Heart right ventricle (tissue), 16 donors: ENCODE measurements around the gene ADCK2. TPM values are rescaled to one million over a fixed set of nuclear protein-coding genes. Genes with fewer than 3 reads are reported as not detected.
"Not testable (repeated sequence)": the region's sequence is repeated elsewhere in the genome, so short reads cannot be mapped to it uniquely, and the experiment has no call there.

Experiments used
- ATAC-seq, 8 donors: fragments of 200-7000 bp; cut with Tn5 transposase; one replicate each; pipeline ENCODE4 v1.9.1; 2020; ENCODE audit warnings: mild to moderate bottlenecking in 8 of 8, moderate library complexity in 8 of 8, moderate number of reproducible peaks in 1 of 8
- DNase-seq, 2 donors: peaks; one replicate each; pipeline ENCODE4 v3.0.0-alpha.2; 2020
- H3K27ac ChIP-seq, 10 donors: fragments of 200-600 bp; sonication (generic) in 2 of 10; one replicate each; pipeline versions ENCODE4 v1.5.0 to v1.8.0; 2020 to 2022; ENCODE audit warnings: mild to moderate bottlenecking in 3 of 10
- H3K27me3 ChIP-seq, 7 donors: fragments of 200-600 bp; one replicate each; pipeline ENCODE4 v1.8.0; 2021 to 2022; ENCODE audit warnings: mild to moderate bottlenecking in 2 of 7
- H3K36me3 ChIP-seq, 9 donors: fragments of 200-600 bp; sonication (generic) in 1 of 9; one replicate each; pipeline versions ENCODE4 v1.5.0 to v1.8.0; 2020 to 2022; ENCODE audit warnings: mild to moderate bottlenecking in 2 of 9
- H3K4me1 ChIP-seq, 9 donors: fragments of 200-600 bp; sonication (generic) in 1 of 9; one replicate each; pipeline versions ENCODE4 v1.5.0 to v1.8.0; 2020 to 2022; ENCODE audit warnings: mild to moderate bottlenecking in 4 of 9
- H3K4me3 ChIP-seq, 10 donors: fragments of 200-600 bp; sonication (generic) in 2 of 10; one replicate each; pipeline versions ENCODE4 v1.5.0 to v1.8.0; 2020 to 2022; ENCODE audit warnings: mild to moderate bottlenecking in 7 of 10, moderate library complexity in 2 of 10
- H3K9me3 ChIP-seq, 11 donors: fragments of 200-600 bp in 10 of 11; sonication (generic) in 2 of 11; one replicate each; pipeline versions ENCODE4 v1.5.0 to v1.8.0; 2013 to 2022; ENCODE audit warnings: mild to moderate bottlenecking in 2 of 11, control low read depth in 1 of 11, moderate library complexity in 1 of 11
- WGBS, 2 donors: extraction: QIAGEN DNeasy Blood & Tissue Kit; methylation state at CpG; one replicate each; pipeline ENCODE4 v1.1.7; 2013; ENCODE audit warnings: inconsistent platforms in 1 of 2; 5-methylcytosine and 5-hydroxymethylcytosine counted together
- intact Hi-C, 10 donors: fragments of 100-400 bp; cut with DNase I; formaldehyde crosslinking; loops; one replicate each; pipeline versions ENCODE4 v1.11.1 to v1.14.2; 2022
- polyA plus RNA-seq, 2 donors: library from polyadenylated mRNA; stranded (reverse); fragments of 200-250 nt; gene quantifications; one replicate each; pipeline ENCODE4 v1.2.3, GENCODE V29; 2013
- total RNA-seq, 10 donors: library from RNA; stranded (reverse); fragmentation: NEBNext Ultra II Directional in 3 of 10; extraction: Animal tissue kit (Norgen Biotek cat#: 25700) in 3 of 10; gene quantifications; one replicate each; pipeline versions ENCODE4 v1.2.1 to v1.2.4, GENCODE V29; 2021 to 2023
- TF ChIP-seq, protein P1 (sequence below), 9 donors: fragments of 200-600 bp; sonication (generic) in 2 of 9; IDR thresholded peaks; one replicate each; pipeline versions ENCODE4 v1.5.0 to v1.8.0; 2021 to 2022; ENCODE audit warnings: antibody characterized with exemption in 9 of 9, mild to moderate bottlenecking in 5 of 9, moderate library complexity in 1 of 9
- donor health status: Arrhythmogenic right ventricular cardiomyopathy.
- donor health status: ischemic (EF 13 %, LVEDD 7.1; RV severe dilation, severe dysfunction).
- donor health status: healthy with polysubstance abuse.
- donor health status: DM: no; HTN: yes; CAD: no.
- donor health status: DM: no; HTN: no; CAD: no.
- donor health status: ischemic (EF 25% LVEDD 6.9; RV normal size, moderate dysfunction).
- donor health status: ischemic (EF 25% LVEDD 5.7; RV mildly dilated, moderate dysfunction).
- donor health status: healthy.
- donor health status: DM: yes; HTN: yes; CAD: no.
- donor health status: Ischemic cardiomyopathy.
- donor health status: ischemic (EF 35%, LVEDD 5.7; RV mildly dilated, moderate dysfunction).
- donor health status: nonischemic (EF 11% LVEDD 7.7; RV severe dilation, severe dysfunction).
- donor health status: DM: yes; HTN: yes; CAD: no.
- donor health status: PGD.
- donor health status: ischemic (EF 29% LVEDD 5.4; RV normal size, mild dysfunction).
- donor health status: nonischemic (EF 23%, LVEDD 6.1; RV moderate dilation, normal function).

ADCK2 gene
- total and polyA plus RNA-seq, 12 donors, result 5.6 to 11.4 (median 8.2) TPM

- DNase-seq (no peak), ATAC-seq (peak in 1 of 8 donors; percentile 35)
- 88 to 95% methylated on average over 5 of the region's 5 CpGs for WGBS, 2 donors
- Histone ChIP-seq H3K27me3 (no peaks in the 10 kb centered on the region), H3K4me1 (no peaks in the 10 kb centered on the region), H3K9me3 (peaks cover 0 to 3% (median 0%) of the 10 kb centered on the region in 11 donors), H3K27ac (no peak overlapping the region), H3K4me3 (no peak overlapping the region), H3K36me3 (peaks cover 0 to 58% (median 28%) of the 10 kb centered on the region in 9 donors)
- intact Hi-C loops, result no loop called here
- TF ChIP-seq, protein P1, sequence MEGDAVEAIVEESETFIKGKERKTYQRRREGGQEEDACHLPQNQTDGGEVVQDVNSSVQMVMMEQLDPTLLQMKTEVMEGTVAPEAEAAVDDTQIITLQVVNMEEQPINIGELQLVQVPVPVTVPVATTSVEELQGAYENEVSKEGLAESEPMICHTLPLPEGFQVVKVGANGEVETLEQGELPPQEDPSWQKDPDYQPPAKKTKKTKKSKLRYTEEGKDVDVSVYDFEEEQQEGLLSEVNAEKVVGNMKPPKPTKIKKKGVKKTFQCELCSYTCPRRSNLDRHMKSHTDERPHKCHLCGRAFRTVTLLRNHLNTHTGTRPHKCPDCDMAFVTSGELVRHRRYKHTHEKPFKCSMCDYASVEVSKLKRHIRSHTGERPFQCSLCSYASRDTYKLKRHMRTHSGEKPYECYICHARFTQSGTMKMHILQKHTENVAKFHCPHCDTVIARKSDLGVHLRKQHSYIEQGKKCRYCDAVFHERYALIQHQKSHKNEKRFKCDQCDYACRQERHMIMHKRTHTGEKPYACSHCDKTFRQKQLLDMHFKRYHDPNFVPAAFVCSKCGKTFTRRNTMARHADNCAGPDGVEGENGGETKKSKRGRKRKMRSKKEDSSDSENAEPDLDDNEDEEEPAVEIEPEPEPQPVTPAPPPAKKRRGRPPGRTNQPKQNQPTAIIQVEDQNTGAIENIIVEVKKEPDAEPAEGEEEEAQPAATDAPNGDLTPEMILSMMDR (IDR thresholded peaks at IDR 0.05), result no peak
Observed at GRCh38 chr7:140707132-140707531, 34.4 kb downstream of the ADCK2 start.

DNA sequence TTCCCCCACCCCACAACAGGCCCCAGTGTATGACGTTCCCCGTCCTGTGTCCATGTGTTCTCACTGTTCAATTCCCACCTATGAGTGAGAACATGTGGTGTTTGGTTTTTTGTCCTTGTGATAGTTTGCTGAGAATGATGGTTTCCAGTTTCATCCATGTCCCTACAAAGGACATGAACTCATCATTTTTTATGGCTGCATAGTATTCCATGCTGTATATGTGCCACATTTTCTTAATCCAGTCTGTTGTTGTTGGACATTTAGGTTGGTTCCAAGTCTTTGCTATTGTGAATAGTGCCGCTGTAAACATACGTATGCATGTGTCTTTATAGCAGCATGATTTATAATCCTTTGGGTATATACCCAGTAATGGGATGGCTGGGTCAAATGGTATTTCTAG, 36.0 kb downstream of the ADCK2 start:
- intact Hi-C loops, ATAC-seq: not testable (repeated sequence)
- 93 to 98% methylated on average over 4 of the region's 4 CpGs for WGBS, 2 donors

DNA sequence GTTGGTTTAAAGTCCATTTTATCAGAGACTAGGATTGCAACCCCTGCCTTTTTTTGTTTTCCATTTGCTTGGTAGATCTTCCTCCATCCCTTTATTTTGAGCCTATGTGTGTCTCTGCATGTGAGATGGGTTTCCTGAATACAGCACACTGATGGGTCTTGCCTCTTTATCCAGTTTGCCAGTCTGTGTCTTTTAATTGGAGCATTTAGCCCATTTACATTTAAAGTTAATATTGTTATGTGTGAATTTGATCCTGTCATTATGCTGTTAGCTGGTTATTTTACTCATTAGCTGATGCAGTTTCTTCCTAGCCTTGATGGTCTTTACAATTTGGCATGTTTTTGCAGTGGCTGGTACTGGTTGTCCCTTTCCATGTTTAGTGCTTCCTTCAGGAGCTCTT, 39.6 kb downstream of the ADCK2 start:
- H3K4me1 ChIP-seq, intact Hi-C loops, H3K9me3 ChIP-seq, H3K4me3 ChIP-seq, DNase-seq, H3K27me3 ChIP-seq, H3K27ac ChIP-seq, ATAC-seq: not testable (repeated sequence)
- H3K36me3 ChIP-seq, result peaks cover 0 to 14% (median 0%) of the 10 kb centered on the region in 9 donors

More for the DNA sequence above, 36.0 kb downstream of the ADCK2 start:
- peaks cover 0 to 46% (median 24%) of the 10 kb centered on the region in 9 donors for H3K36me3 ChIP-seq
- DNase-seq, H3K27ac ChIP-seq, H3K27me3 ChIP-seq, H3K9me3 ChIP-seq, H3K4me3 ChIP-seq, H3K4me1 ChIP-seq: not testable (repeated sequence)

DNA sequence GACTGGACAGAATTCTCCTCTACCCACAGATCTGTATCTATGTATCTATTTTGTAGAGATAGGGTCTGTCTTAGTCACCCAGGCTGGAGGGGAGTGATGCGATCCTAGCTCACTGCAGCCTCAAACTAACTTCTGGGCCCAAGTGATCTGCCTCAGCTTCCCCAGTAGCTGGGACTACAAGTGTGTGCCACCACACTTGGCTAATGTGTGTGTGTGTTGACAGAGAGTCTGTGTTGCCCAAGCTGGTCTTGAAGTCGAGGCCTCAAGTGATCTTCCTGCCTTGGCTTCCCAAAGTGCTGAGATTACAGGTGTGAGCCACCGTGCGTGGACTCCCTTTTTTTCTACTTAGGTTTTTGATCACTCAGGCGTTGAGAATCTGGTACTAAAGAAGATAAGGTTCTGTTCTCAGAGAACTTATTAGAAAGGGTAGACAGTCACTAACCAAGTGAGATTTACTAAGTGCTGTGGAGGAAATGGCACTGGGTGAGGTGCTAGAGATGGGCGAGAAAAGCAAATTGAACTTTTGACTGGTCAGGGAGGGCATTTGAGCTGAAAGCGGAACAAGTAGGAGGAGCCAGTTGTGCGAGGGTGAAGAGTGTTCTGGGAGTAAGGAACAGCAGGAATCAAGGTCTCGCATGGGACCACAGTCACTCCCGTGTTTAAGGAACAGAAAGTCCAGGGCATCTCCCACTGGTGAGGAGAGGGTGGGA, 41.7 kb downstream of the ADCK2 start:
- intact Hi-C loops, result loop anchor here in 1 of 10 donors (5.0 kb wide), 1 partner anchor 422 kb away; no protein-coding TSS in a partner anchor
- ATAC-seq (peak in 1 of 8 donors; percentile 38), DNase-seq (no peak)
- H3K4me1 ChIP-seq, result peaks cover 0 to 2% (median 0%) of the 10 kb centered on the region in 9 donors
- WGBS, 2 donors, result 95% methylated on average over 10 of the region's 10 CpGs
- no peaks in the 10 kb centered on the region for H3K27me3 ChIP-seq
- H3K9me3 ChIP-seq, result peaks cover 0 to 3% (median 0%) of the 10 kb centered on the region in 11 donors
- TF ChIP-seq, protein P1 (IDR thresholded peaks at IDR 0.05), result no peak
- peaks cover 0 to 8% (median 0%) of the 10 kb centered on the region in 9 donors for H3K36me3 ChIP-seq
- no peak overlapping the region for H3K4me3 ChIP-seq
- no peak overlapping the region for H3K27ac ChIP-seq

DNA sequence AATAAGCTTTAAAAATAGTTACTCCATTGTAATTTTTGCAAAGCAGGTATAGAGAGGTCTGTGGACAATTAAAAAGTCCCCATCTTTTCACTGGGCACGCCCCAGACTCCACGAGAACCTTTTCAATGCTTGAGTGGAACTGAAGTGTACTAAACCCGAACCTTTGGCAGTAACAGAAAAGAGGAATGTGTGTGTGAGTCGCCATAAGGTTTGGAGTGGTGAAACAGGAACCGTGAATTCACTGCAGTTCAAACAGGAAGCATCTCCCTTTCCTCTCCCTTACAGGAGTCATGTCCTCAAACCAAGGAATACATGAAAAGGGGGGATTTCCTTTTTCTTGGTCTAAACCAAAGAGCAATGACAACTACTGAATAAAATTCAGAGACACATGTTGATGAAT, 47.0 kb downstream of the ADCK2 start:
- 56 to 66% methylated on average over 5 of the region's 5 CpGs for WGBS, 2 donors
- Histone ChIP-seq H3K9me3 (no peaks in the 10 kb centered on the region), H3K4me1 (peaks cover 0 to 7% (median 0%) of the 10 kb centered on the region in 9 donors), H3K27ac (no peak overlapping the region), H3K27me3 (no peaks in the 10 kb centered on the region), H3K4me3 (no peak overlapping the region), H3K36me3 (peaks cover 0 to 23% (median 0%) of the 10 kb centered on the region in 9 donors)
- DNase-seq, result no peak
- no peak for ATAC-seq
- intact Hi-C loops, result loop anchor here in 1 of 10 donors (5.0 kb wide), 1 partner anchor 427 kb away; no protein-coding TSS in a partner anchor
- TF ChIP-seq, protein P1 (IDR thresholded peaks at IDR 0.05), result no peak
